HG02885 (cell line): ENCODE results near the gene NIPAL3.
"Not testable (repeated sequence)": the region's sequence is repeated elsewhere in the genome, so short reads cannot be mapped to it uniquely, and the experiment has no call there.

Experiments
- ATAC-seq: cut with Tn5 transposase; IDR thresholded peaks from one replicate; pipeline ENCODE4 v1.9.1; 2021; ENCODE audit warnings: mild to moderate bottlenecking; ENCODE audit not compliant: unreplicated experiment, poor library complexity

NIPAL3 gene

DNA sequence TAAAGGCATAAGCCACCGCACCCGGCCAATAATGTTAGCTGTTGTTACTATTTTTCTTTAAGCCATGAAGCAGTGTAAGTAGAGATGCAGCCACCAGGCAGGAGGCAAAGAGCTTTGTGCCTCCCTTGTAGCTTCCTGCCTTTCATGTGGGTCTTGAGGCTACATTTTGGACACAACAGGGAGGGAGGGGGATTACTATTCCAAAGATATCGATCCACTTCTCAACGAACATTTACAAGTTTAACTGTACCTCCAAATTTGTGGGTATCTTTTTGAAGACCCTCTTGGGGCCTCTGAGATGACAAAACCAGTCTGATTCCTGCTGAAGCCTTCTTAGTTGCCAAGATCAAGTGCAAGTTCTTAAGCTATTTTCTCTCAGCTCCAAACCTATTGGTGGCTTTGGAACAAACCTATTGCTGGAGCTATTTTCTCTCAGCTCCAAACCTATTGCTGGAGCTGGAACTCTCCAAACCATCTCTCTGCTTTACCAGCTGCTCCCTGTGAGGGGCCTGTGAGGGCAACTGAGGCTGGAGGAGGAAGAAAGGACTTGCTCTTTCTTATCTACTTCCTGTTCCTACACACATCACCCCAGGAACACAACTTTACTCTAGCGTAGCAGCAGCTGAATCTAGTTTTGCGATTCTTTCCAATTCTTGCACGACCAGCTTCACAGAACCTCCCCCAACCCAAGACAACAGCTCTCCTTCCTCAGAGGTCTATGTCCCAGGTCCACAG is 70.9 kb downstream of the NIPAL3 start:
- ATAC-seq, result no peak

DNA sequence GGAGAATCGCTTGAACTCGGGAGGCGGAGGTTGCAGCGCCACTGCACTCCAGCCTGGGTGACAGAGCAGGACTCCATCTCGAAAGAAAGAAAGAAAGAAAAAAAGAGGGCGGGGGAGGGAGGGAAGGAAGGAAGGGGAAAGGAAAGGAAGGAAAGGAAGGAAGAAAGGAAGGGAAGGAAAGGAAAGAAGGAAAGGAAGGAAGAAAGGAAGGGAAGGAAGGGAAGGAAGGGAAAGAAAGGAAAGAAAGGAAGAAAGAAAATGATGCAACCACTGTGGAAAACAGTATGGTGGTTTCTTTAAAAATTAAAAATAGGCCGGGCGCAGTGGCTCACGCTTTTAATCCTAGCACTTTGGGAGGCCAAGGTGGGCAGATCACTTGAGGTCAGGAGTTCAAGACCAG is 71.9 kb downstream of the NIPAL3 start:
- ATAC-seq, result no peak

DNA sequence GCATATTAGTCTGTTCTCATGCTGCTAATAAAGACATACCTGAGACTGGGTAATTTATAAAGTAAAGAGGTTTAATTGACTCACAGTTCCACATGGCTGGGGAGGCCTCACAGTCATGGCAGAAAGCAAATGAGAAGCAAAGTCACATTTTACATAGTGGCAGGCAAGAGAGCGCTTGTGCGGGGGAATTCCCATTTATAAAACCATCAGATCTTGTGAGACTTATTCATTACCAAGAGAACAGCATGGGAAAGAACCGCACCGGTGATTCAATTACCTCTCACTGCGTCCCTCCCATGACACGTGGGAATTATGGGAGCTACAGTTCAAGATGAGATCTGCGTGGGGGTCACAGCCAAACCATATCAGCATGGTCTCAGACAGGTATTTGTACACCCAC is 72.6 kb downstream of the NIPAL3 start:
- not testable (repeated sequence) for ATAC-seq

DNA sequence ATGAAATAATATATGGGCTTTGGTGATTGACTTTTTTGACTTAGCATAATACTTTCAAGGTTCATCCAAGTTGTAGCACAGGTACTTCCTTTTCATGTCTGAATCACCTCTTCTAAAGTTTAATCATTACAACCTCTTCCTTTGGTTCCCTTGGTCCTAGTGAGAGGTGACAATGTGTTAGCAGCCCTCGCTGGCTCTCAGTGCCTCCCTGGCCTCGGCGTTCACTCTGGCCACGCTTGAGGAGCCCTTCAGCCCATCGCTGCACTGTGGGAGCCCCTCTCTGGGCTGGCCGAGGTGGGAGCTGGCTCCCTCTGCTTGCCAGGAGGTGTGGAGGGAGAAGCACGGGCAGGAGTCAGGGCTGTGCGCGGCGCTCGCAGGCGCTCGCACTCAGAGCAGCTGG is 74.1 kb downstream of the NIPAL3 start:
- no peak for ATAC-seq

DNA sequence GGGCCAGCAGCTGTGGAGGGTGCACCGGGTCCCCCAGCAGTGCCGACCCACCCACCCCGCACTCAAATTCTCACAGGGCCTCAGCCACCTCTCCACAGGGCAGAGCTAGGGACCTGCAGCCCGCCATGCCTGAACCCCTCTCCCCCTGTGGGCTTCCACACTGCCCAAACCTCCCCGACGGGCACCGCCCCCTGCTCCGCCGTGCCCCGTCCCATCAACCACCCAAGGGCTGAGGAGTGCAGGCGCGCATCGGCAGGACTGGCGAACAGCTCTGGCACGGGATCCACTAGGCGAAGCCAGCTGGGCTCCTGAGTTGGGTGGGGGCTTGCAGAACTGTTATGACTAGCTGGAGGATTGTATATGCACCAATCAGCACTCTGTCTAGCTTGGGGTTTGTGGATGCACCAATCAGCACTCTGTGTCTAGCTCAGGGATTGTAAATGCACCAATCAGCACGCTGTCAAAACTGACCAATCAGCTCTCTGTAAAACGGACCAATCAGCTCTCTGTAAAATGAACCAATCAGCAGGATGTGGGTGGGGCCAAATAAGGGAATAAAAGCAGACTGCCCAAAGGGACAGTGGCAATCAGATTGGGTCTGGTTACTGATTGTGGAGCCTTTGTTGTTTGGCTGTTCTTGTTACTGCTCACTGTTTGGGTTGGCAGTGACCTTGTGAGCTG is 74.6 kb downstream of the NIPAL3 start:
- no peak for ATAC-seq

DNA sequence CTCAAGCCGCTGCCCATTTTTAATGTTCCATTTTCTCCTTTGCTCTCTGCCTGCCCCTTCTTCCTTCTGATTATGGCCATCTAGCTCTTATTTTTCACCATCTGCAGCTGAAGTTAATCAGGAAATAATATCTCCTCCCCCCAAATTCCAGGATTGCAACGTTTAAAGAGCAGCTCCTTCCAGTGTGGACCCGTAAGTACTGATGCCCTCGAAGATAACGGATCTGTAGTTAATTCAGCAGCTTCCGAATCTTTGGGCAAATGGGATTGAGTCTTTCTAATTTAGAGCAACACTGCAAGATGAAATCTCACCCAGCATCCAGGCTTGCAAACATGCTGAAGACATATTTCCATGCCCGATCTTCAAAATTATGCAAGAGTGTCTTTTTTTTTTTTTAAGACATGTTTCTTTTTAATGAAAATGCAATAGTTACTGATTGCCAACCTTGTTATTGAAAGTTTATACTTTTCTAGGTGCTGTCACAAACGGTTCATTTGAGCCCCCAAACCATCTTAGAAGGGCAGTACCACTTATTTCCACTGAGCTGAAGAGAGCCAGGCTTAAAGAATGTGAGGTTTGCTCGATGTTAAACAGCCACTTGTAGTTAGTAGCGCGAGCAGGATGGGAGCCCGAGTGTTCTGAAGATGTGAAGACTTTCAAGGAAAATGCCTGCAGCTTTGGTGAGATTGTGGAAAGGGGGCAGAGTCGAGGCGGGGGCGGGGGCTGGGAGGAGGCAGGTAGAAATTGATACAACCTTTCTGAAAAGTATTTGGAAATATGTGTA is 76.2 kb downstream of the NIPAL3 start:
- ATAC-seq, result no peak

DNA sequence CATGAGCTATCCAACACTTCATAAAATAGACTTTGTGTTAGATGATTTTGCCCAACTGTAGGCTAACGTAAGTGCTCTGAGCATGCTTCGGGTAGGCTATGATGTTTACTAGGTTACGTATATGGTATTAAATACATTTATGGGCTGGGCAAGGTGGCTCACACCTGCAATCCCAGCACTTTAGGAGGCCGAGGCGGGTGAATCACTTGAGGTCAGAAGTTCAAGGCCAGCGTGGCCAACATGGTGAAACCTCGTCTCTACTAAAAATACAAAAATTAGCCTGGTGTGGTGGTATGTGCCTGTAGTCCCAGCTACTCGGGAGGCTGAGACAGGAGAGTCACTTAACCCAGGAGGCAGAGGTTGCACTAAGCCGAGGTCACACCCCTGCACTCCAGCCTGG is 77.3 kb downstream of the NIPAL3 start:
- not testable (repeated sequence) for ATAC-seq

DNA sequence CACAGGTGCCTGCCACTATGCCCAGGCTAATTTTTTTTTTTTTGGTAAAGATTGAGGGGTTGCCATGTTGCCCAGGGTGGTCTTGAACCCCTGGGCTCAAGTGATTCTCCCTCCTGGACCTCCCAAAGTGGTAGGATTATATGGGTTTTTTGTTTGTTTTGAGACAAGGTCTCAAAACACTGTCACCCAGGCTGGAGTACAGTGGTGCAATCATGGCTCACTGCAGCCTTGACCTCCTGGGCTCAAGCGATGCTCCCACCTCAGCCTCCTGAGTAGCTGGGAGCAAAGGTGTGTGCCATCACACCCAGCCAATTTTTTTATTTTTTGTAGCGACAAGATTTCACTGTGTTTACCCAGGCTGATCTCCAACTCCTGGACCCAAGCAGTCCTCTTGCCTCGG is 78.2 kb downstream of the NIPAL3 start:
- ATAC-seq, result no peak

DNA sequence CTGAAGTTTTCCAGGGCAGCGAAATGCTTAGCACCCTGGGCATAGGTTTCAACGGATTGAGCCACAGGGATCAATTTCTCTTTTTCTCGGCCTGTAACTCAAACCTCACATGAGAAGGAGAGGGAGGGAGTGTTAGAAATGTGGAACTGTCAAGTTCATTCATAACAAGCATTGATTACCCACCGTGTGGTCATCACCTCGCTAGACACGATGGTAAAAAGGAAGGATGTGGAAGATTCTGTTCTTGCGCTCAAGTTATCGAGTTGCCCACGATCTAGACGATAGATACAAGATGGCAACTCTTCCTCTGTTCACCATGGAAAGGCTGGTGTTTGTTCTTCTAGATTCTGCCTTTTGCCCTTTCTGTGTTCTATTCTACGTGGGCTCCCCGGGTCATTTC is 83.0 kb downstream of the NIPAL3 start:
- no peak for ATAC-seq

DNA sequence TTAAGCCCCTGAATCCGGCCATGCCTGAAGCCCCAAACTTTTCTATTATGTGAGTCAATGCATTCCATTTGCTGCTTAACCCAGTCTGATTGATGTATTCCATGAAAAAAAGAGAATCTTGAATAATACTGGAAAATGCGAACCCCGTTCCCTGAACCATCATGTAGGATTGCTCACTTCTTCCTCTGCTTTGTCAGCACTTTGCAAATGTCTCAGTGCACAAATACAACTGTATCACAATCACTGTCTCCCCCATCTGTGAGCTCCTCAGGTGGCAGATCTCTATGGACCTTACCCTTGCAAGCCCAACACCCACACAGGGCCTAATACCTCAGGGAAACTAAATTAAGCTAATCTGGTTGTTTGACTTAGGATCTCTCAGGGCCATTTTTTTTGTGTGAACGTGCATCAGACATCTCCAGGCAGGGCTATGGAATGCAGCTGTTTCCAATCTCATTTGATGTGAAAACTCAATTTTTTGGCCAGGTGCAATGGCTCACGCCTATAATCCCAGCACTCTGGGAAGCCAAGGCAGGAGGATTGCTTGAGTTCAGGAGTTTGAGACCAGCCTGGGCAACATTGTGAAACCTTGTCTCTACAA is 84.9 kb downstream of the NIPAL3 start:
- ATAC-seq, result no peak

DNA sequence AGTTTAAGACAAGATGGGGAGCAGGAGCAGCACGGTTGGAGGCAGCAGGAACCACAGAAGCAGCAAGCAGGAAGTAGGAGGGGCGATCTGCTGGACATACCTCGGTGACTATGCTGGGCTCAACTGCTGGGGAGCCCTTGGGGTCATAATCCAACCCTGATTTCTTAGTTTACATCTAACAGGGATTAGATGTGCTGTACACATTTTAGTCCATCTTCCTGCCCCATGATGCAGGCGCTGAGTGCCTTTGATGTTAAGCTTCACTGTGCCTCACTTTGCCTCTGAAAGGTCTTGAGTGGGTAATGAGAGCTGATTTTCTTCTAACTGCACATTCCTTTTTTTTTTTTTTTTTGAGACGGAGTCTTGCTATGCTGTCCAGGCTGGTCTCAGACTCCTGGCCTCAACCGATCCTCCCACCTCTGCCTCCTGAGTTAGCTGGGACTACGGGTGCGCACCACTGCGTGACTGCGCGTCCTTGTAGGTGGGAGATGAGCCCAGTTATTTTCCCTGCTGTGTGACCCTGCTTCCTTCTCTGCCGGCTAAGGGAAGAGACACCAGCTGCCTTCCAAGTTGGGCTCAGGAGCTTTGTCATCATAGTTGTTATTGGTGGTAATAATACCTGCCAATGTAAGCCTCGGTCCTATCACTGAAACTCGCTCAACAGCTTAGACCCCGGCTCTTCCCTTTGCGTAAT is 85.9 kb downstream of the NIPAL3 start:
- no peak for ATAC-seq

DNA sequence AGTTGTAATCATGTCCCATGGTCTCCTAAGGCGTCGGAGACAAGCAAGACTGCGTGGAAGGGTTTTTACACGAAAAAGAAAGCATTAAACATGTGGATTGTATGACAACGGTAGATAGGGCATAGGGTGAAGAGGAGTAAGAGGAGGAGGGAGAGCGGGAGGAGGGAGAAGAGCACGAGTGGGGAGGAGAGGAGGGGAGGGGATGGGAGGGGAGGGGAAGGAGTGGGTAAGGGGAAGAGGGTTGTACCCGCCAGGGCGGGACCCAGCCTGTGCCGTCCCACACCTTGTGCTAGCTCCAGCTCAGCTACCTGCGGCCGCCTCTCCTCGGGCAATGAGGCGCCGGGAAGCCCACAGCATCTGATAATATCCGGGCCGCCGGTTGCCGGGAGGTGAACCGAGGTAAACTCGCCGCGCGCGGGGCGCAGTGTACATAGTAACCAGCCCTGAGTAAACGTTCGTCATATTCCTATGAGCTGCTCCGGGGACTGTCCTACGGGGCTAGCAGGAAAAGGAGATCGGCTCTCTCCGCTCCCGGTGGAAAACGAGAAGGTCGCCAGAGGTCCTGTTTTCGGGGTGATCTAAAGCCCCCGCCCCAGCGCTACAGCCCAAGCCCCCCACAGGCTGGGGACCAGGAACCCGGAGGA is 86.6 kb downstream of the NIPAL3 start:
- peak; percentile 34 for ATAC-seq

DNA sequence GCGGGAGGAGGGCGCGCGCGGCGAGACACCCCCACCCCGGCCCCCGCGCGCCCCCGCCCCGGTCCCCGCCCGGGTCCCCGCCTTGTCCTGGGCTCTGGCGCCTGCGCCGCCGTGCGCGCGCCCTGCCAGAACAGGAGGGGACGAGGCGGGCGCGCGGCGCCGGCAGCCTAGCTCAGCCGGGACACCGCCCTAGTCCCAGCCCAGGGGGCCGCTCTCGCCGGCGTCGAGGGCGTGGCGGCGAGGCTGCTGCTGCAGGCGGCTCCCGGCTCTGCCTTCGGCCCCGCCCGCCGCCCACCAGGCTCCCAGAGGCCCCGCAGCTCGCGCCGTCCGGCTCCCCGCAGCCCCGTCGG is 87.1 kb downstream of the NIPAL3 start, which contains the start of gene RCAN3:
RCAN3 (plus strand) TSS at position 128 of the 350 bp plus-strand sequence. CDS start 11,537 bp downstream, outside the sequence.
- ATAC-seq, result peak; percentile 79

DNA sequence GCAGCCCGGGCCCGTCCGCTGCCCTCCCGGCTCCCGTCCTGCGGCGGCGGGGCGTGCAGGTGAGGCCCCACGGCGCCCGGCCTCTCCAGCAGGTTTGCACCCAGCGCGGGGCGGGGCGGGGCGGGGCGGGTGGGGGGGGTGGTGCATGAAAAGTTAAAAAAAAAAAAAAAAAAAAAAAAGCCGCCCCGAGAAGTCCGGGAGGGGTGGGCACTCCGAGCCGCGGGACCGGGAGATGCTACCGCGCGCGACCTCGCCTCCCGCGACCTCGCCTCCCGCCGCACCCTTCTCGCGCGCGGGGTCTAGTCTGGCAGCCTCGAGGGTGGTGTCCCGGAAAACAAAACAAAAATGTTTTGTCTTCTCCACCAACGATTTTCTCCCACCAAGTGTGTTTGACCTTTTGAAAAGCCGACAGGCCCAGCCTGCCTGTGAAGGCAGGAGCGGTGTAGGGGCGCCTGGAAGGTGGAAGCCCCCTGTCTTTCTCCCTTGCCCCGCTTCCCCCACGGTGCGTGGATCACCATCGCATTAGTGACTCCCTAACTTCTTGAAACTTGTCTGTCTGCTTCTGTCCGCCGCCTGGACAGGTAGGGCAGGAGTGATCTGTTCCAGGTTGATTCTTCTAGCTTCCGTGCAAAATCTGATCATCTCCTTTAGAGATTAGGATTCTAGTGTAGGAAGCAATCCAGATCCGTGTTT is 87.6 kb downstream of the NIPAL3 start:
- ATAC-seq, result peak; percentile 12

DNA sequence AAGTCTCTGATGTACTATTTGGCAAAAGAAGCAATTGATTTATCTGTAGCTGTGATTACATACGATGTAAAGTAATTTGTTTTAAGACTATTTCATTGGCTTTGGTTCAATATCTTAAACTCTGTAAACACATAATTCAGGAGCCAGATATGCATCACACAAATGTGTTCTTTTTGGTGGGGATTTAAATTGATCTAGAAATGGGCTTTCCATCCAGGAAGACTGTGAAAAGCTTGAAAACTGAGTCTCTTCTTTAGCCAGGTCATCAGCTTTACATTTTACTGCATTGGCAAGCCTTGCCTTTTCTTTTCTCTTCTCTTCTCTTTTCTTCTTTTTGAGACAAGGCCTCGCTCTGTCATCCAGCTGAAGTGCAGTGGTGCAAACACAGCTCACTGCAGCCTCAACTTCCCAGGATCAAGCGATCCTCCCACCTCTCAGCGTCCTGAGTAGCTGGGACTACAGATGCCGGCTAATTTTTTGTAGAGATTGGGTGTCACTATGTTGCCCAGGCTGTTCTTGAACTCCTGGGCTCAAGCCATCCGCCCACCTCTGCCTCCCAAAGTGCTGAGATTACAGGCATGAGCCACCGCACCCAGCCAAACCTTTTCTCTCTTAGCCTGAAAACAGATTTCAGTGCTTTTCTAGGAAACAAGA is 88.4 kb downstream of the NIPAL3 start:
- no peak for ATAC-seq

DNA sequence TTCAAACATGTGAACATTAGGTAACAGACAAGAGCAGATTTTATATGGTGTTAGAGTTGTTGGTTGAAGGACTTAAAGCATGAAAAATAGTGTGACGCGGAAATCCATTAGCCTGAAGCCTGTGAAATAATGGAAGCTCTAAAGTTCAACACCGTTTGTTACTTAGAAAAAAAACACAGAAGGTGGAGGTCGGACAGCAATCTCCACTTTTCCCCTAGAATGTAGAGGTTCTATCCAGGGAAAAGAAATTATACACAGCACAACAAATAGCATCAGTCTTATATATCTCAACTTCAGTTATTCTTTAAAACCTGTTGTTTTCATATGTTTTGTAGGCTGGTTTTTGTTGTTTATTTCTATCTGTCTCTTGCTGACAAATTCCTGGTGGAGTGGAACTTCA is 89.0 kb downstream of the NIPAL3 start:
- no peak for ATAC-seq

DNA sequence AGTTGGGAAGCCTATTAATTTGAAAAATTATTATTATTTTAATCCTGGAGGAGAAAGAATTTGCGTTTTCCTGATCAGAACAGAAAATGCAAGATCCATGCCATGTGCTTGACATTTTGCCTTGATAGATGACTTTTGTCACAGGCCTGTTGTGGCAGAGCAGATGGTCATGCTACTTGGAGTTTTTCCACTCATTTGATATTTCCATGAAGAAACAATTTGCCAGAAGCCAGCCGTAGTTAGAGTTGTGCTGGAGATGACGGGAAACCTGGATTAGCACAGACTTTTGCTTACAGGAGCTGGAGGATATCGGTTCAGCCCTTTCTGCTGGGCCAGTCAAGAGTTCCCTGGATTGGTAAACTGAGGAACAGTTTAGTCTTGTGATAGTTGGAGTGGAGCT is 90.2 kb downstream of the NIPAL3 start:
- ATAC-seq, result no peak

DNA sequence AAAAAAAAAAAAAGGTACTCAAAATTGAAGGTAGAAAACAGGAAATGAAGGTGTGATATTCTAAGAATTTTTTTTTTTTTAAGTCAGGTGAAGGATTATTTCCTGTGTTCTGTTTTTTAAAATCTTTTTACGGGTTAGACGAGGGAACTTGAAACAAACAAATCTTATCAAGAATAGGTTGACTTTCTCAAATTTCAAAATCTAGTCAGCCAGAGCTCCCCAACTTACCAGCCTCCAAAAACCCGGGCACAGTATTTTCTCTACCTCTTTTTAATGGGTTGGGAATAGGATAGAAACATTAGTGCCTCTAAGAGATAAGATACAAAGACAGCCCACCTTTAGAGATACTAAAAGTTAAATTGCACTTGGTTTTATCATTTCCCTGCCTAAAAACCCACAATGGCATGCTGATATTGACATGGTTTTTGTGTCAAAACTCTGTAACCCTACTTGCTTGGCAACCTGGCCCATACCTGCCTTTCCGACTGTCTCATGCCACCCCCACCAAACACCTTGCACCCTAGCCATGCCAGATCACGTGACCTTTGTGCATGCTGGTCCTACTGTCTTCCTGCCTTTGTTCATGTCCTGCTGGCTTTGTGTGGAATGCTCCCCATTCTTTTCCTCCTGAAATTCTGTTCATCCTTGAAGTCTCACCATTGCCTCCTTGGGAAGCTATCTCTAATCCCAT is 91.2 kb downstream of the NIPAL3 start:
- ATAC-seq, result no peak
